Measurements from ENCODE around the gene TEX14.

The TEX14 gene

GRCh38 chr17:58605986-58606385, 85.9 kb downstream of the TEX14 start:
- DNase-seq (ENCODE audit: low read depth), result no peak
- TF ChIP-seq CTCF (IDR thresholded peaks at IDR 0.05; ENCODE audit: low read length, missing control alignments), result no peak
- H3K4me3 ChIP-seq (replicated peaks; ENCODE audit: low read depth, low read length), result no peak overlapping the region

- DNase-seq (ENCODE audit: low read depth), result no peak
- no peak for TF ChIP-seq CTCF (IDR thresholded peaks at IDR 0.05; ENCODE audit: low read length, missing control alignments)
These were observed 86.4 kb downstream of the TEX14 start for GRCh38 chr17:58605470-58605869.

GRCh38 chr17:58601976-58602375, 89.9 kb downstream of the TEX14 start:
- TF ChIP-seq CTCF (IDR thresholded peaks at IDR 0.05; ENCODE audit: low read length, missing control alignments), result no peak
- H3K4me3 ChIP-seq (replicated peaks; ENCODE audit: low read depth, low read length), result no peak overlapping the region
- no peak for DNase-seq (ENCODE audit: low read depth)

More at GRCh38 chr17:58605470-58605869, 86.4 kb downstream of the TEX14 start:
- H3K4me3 ChIP-seq (replicated peaks; ENCODE audit: low read depth, low read length), result no peak overlapping the region

GRCh38 chr17:58597371-58597770, 94.5 kb downstream of the TEX14 start:
- no peak for DNase-seq (ENCODE audit: low read depth)
- no peak for TF ChIP-seq CTCF (IDR thresholded peaks at IDR 0.05; ENCODE audit: low read length, missing control alignments)
- H3K4me3 ChIP-seq (replicated peaks; ENCODE audit: low read depth, low read length), result no peak overlapping the region

GRCh38 chr17:58595194-58595792, 96.6 kb downstream of the TEX14 start:
- TF ChIP-seq CTCF (IDR thresholded peaks at IDR 0.05; ENCODE audit: low read length, missing control alignments), result no peak
- no peak for DNase-seq (ENCODE audit: low read depth)
- no peak overlapping the region for H3K4me3 ChIP-seq (replicated peaks; ENCODE audit: low read depth, low read length)

GRCh38 chr17:58593123-58593522, 98.7 kb downstream of the TEX14 start:
- TF ChIP-seq CTCF (IDR thresholded peaks at IDR 0.05; ENCODE audit: low read length, missing control alignments), result no peak
- DNase-seq (ENCODE audit: low read depth), result no peak
- no peak overlapping the region for H3K4me3 ChIP-seq (replicated peaks; ENCODE audit: low read depth, low read length)

- no peak overlapping the region for H3K4me3 ChIP-seq (replicated peaks; ENCODE audit: low read depth, low read length)
- no peak for DNase-seq (ENCODE audit: low read depth)
- peak; percentile 24 for TF ChIP-seq CTCF (IDR thresholded peaks at IDR 0.05; ENCODE audit: low read length, missing control alignments)
These were observed 100.4 kb downstream of the TEX14 start for GRCh38 chr17:58591455-58591854.
